HG03045 (cell line): Measurements from ENCODE around the gene TAGLN3.
A peak's percentile ranks its signal among the peaks of the same experiment; 100 is the strongest.
"Not testable (repeated sequence)": the region's sequence is repeated elsewhere in the genome, so short reads cannot be mapped to it uniquely, and the experiment has no call there.

ENCODE experiments used
- ATAC-seq: cut with Tn5 transposase; IDR thresholded peaks from one replicate; pipeline ENCODE4 v1.9.1; 2021; ENCODE audit warnings: mild to moderate bottlenecking, moderate library complexity; ENCODE audit not compliant: unreplicated experiment

The TAGLN3 gene

DNA sequence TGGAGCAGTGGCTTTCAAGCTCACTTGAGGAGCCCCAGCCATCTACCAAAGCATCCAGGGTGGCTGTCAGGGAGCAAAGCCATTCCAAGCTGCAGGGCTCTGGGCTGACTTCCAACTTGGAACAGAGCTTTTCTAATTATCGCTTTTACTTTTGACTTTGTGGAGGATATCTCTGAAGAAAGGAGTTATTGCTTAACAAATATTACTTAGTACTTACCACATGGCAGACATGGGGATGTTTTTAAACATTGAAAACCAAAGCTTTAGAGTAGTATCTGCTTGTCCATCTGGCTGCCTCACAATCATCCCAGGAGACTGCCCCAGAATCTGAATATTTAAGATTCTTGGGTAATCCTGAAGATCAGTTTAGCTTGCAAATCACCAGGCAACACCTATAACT, 8.9 kb downstream of the TAGLN3 start:
- ATAC-seq: no peak

DNA sequence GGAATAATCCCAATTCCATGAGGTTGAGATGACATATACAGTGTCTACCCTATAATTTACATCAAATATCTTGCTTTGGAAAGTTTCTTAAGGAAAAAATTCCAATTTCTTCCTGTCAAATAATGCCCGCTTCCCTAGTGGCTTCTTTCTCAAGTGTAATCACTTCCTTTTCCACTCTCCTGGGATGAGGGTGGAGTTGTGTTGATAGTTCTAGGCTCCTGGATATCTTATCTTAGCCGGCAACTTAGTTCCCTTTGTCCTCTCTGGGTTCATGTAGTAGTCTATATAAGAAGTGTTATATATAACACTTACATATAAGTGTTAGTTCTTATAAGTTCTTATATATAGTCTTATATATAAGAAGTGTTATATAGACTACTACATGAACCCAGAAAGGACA, 10.9 kb downstream of the TAGLN3 start:
- no peak for ATAC-seq

DNA sequence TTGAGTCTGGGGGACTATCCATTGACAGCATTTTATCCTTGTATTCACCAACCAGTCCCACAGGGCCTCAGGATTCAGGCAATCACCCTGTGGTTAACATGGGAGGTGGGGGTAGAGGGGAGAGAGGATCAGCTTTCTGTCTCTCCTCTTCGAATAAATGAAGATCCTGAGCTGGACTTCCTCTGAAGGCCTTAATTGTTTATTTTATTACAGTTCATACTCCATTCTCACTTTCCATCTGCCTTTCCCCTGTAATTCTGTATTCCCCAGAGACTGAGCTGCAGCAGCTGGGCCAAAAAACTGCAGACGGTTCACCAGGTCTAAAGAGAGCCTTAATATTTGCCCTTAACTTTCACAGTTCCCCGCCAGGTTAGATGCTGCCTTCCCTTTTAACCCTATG, 11.9 kb downstream of the TAGLN3 start:
- no peak for ATAC-seq

GRCh38 chr3:112011376-112011940, 12.7 kb downstream of the TAGLN3 start:
- no peak for ATAC-seq

- no peak for ATAC-seq
Measured at GRCh38 chr3:112012205-112012992, 13.7 kb downstream of the TAGLN3 start.

DNA sequence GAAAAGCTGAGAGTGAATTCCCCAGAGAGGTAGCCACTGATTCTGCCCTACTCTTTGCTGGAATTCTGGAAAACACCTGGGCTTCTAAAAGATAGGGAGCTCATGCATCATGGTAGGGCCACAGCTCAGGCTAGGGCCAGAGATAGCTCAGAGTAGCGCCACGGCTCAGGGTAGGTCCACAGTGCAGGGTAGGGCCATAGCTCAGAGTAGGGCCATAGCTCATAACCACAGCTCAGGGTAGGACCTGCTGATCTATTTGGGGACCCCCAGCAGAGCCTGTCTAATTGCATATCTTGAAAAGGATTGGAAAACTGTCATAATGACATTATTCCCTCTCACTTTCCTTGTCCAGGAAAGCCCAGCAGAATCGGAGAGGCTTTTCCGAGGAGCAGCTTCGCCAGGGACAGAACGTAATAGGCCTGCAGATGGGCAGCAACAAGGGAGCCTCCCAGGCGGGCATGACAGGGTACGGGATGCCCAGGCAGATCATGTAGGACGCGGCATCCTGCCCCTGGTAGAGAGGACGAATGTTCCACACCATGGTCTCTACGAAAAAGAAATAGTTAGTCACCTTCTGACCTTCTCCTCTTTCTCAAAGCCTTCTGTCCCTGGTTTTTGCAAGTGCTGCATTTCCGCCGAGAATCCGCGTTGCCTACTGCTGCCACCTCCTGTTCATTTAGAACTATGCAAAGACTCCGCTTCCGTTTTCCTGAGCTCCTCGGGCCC, 14.5 kb downstream of the TAGLN3 start:
- ATAC-seq: peak; percentile 75

DNA sequence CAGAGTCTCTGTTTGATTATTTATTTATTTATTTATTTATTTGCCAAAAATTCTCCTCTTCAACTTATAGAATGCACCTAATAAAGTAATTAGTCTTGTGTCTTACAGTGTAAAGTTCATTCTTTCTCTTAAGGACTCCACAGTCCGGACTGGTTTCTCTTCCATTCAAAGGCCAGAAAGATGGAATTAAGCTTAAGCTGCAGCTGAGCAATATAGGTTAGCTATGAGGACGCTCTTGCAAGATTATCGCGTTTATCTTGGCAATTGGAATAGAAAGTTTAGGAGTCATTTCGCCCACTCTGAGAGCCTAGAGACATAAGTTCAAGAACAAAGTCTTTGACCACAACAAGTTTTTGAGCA, 15.0 kb downstream of the TAGLN3 start:
- ATAC-seq: peak; percentile 13

- ATAC-seq: no peak
Measured at GRCh38 chr3:112017091-112017490, 18.4 kb downstream of the TAGLN3 start.

- no peak for ATAC-seq
Measured at GRCh38 chr3:112018712-112019111, 20.0 kb downstream of the TAGLN3 start.

- no peak for ATAC-seq
Measured at GRCh38 chr3:112019716-112020115, 21.0 kb downstream of the TAGLN3 start.

DNA sequence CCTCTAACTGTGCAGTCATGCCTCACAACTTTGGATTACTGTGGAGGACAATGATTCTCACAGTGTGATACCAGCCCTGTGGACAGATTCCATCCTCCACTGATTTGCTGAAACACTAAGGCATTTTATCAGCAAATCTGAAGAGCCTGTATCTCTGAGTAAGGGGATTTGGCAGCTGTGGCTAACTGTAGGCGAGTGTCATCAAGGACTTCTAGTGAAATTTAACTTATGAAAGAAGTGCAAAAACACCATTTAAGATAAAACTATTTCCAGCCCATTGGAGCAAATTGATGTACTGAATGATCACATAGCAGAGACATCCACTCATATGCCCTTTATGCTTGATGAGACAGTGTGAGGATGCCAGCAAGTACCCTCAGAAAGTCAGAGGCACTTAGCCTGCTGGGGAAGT, 22.0 kb downstream of the TAGLN3 start:
- no peak for ATAC-seq

DNA sequence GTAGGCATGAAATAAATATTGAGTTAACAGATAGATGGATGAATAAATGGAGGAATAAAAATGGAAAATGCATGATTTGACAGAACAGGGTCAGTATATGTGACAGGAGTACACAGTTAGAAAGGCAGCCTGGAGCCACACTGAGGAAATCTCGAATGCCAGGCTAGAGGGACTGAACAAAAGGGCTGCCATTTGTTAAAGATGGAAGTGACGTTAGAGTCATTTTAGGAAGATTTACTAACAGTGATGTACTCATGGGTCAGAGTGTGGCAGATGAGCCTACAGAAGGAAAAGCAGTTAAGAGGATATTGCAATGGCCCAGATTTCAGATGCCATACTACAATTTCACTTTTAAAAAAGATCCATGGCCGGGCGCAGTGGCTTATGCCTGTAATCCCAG, 28.4 kb downstream of the TAGLN3 start:
- ATAC-seq: no peak

GRCh38 chr3:112027826-112028225, 29.1 kb downstream of the TAGLN3 start:
- ATAC-seq: no peak

DNA sequence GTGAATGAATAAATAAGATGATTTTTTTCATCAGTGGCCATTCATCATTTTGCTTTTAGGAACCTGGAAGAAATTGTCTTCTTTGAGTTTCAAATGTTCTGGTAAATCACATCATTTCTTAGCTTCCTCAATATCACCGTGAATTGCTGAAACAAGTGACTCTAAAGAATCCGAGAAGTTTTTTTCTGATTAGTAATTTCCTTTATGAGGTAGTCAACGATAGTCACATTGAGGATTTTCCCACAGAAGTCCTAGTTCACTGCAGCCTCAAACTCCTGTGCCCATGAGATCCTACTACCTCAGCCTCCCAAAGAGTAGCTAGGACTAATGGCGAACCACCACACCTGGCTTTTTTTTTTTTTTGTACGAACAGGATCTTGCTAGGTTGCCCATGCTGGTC, 32.2 kb downstream of the TAGLN3 start:
- ATAC-seq: no peak

GRCh38 chr3:112032098-112032731, 33.5 kb downstream of the TAGLN3 start:
- no peak for ATAC-seq

DNA sequence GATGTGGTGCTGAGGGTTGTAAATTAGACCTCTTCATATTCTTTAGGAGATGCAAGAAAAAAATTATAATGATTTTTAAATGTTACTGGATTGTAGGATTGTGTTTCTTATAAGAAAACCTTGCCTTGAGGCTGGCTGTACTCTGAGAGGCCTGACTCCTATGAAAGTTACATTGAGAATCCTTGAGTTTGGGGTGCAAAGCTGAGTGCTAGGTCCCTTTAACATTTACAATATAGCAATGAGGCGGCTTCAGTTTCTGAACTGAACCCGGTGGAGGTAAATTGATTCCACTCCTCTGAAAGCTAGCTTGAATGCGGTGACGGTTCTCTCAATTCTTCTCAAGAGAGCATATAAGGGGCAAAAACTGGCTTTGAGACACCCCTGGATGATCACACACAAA, 35.7 kb downstream of the TAGLN3 start, which contains the start of gene TMPRSS7:
TSS of gene TMPRSS7 (plus strand) at position 301 of the 400 bp plus-strand sequence. CDS start 110 bp downstream, outside the sequence.
- no peak for ATAC-seq

DNA sequence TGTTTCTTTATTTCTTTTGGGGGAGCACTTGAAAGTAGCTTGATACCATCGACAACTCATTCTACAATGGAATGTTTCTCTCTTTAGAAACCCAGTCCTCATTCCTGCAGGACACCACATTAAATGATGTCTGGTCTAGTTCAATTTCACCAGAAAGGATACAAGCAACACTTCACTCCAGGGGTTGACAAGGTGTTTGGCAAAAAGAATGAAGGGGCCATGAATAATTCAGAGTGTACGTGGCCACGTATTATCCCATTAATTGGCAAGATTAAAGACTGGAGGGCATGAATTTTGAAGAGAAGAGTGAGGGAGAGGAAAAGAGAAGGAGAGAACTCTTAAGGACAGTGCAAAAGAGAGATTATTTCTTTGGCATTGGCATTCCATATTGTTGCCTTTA, 36.5 kb downstream of the TAGLN3 start:
- no peak for ATAC-seq

DNA sequence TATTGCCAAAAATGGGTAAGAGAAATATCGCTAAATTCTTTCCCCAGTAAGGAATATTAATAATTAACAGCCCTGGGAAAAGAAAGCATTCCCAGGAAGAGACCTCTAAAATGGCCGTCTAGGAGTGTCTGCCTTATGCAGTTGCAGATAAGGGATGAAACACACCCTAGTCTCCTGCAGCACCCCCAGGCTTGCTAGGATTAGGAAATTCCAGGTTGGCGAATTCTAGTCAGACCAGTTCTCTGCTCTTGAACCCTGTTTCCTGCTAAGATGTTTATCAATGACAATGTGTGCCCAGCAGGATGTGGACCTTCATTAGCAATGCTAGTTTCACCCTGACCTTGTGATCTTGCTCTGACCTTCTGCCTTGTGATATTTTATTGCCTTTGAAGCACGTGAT, 38.5 kb downstream of the TAGLN3 start:
- ATAC-seq: not testable (repeated sequence)

- ATAC-seq: no peak
Measured at GRCh38 chr3:112038863-112039262, 40.1 kb downstream of the TAGLN3 start.

DNA sequence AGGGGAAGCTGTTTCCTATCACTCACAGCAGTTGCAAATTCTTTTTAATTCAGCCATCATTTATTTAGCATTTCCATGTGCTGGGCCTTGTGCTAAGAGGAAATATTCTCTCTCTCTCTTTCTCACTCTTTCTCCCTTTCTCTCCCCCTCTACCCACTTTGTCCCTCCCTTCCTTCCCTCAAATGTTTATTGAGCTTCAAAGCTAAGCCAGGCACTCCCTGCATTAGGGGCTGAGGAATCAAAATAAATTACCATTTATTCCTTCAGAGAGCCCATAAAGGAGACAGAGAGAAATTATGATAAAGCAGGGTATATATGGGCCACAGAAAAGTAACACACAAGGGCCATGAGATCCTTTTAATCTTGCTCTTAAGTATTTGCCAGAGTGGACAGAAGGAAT, 42.6 kb downstream of the TAGLN3 start:
- no peak for ATAC-seq

DNA sequence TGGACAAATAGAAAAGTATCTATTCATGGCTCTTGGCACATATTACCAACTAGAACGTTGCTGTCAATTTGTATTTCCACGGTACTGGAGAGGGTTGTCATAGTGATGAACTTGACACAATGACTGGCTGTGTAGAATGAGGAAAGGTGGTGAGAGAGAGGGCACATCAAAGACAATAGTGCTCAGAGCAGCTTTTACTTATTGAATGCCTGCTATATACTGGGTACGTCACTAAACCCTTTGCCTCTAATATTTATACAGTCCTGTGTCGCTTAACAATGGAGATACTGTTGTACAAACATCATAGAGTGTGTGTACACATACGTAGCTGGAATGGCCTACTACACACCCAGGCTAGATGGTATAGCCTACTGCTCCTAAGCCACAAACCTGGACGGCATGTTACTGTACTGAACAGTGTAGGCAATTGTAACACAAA, 44.1 kb downstream of the TAGLN3 start:
- no peak for ATAC-seq
